DND-41 (cell line): Measurements from ENCODE around the gene RNF6.

Experiments
- EZH2 ChIP-seq: IDR thresholded peaks from 3 replicates; pipeline ENCODE4 v1.6.1; 2012; ENCODE audit warnings: borderline replicate concordance, low read depth, mild to moderate bottlenecking, moderate library complexity, low read length, inconsistent platforms; ENCODE audit not compliant: severe bottlenecking
- TF ChIP-seq, protein P1 (sequence below): IDR thresholded peaks from 2 replicates; pipeline ENCODE4 v1.5.1; 2012; ENCODE audit warnings: borderline replicate concordance, low read length, moderate library complexity, mild to moderate bottlenecking; ENCODE audit not compliant: poor library complexity, severe bottlenecking; ENCODE audit errors: extremely low read depth

- TF ChIP-seq, protein P1, sequence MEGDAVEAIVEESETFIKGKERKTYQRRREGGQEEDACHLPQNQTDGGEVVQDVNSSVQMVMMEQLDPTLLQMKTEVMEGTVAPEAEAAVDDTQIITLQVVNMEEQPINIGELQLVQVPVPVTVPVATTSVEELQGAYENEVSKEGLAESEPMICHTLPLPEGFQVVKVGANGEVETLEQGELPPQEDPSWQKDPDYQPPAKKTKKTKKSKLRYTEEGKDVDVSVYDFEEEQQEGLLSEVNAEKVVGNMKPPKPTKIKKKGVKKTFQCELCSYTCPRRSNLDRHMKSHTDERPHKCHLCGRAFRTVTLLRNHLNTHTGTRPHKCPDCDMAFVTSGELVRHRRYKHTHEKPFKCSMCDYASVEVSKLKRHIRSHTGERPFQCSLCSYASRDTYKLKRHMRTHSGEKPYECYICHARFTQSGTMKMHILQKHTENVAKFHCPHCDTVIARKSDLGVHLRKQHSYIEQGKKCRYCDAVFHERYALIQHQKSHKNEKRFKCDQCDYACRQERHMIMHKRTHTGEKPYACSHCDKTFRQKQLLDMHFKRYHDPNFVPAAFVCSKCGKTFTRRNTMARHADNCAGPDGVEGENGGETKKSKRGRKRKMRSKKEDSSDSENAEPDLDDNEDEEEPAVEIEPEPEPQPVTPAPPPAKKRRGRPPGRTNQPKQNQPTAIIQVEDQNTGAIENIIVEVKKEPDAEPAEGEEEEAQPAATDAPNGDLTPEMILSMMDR: no peak
- no peak for TF ChIP-seq EZH2
Observed at GRCh38 chr13:26253787-26254582, 31.9 kb upstream of the RNF6 start, which contains the start of gene CDK8.
